Epithelial cell of proximal tubule (primary cell): ENCODE data around the gene SLC22A15. TPM values are rescaled to one million over a fixed set of nuclear protein-coding genes. Genes with fewer than 3 reads are reported as not detected.

Source experiments
- DNase-seq: peaks from one replicate; pipeline ENCODE4 v3.0.0-alpha.2; 2011; ENCODE audit warnings: low read depth
- H3K4me3 ChIP-seq: 2 replicates; pipeline ENCODE4 v1.5.1; 2011; ENCODE audit warnings: low read depth, mild to moderate bottlenecking, low read length
- total RNA-seq: library from RNA; depleted of rRNA; stranded (reverse); fragments of >200 nt; gene quantifications from 2 replicates; pipeline ENCODE4 v1.2.3, GENCODE V29; 2015
- TF ChIP-seq, protein P1 (sequence below): conservative IDR thresholded peaks from 2 replicates; pipeline ENCODE4 v1.5.1; 2012; ENCODE audit warnings: low read depth, mild to moderate bottlenecking, low read length

Gene SLC22A15
- total RNA-seq, 1 donor from 2014 or later = 2.6 TPM

DNA sequence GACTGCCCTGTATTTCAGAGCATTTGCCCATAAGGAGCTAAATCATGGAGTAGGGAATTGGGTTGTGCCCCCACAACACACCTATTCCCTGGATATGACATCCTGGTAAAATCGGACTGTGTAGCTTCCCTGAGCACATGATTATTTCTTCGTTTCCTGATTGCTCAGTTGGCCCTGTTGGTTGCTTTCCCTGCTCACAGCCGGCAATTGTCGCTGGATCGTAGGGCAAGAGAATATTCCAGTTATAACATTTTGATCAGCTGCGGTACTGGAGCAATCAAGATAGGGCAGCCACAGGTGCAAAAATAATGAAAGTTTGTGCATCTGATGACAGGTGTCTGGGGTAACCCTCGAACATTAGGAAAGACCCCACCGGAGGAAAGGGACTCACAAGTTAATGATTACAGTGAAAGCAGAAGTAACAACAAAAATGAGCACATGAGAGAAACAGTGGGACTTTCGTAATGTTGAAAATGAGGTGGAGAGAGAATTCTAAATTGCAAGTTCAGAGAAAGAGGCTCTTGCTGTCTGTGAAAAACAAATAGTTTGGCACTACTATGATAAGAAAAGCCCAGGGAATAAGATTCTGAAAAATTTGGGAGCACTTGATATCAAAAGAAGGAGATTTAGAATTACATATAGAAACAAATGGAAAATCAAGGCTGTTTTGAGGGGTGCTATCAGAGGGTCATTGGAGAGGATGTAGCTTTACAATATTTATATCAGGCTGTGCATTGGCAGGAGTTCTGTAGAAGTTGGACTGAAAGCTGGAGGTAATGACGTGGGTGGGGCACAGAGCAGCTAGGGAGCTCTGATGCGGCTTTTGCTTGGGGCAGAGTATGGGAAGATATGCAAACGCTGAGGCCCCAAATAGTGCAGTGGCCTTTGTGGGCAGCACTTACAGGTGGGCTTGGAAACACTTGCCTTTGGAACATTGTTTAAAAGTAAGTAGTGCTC is 134.5 kb downstream of the SLC22A15 start, which contains the start of gene MAB21L3:
MAB21L3 (plus strand) TSS at position 833 of the 957 bp plus-strand sequence. CDS start 1,217 bp downstream, outside the sequence.
- DNase-seq = peak; percentile 48

DNA sequence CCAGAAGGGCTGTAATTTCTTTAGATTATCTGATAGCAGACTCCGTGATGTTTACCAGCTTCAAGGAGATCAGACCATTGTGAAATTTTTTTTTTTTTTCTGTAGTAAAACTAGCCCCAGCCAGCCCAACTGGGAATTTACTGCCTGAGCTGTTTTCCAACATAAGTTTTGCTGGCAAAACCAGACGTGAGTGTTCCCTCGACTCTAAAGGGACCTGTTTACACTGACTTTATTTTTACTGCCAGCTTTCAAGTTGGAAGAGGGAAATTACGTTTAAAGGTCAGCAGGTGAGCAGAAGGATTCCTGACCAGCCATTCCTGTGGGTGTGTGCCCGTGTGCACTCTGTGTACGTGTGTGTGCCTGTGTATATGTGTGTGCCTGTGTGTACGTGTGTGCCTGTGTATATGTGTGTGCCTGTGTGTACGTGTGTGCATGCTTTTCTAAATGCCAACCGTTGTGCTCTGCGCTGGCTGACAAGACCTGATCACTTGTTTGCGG is 135.3 kb downstream of the SLC22A15 start:
- H3K4me3 ChIP-seq = no peak overlapping the region
- TF ChIP-seq, protein P1, sequence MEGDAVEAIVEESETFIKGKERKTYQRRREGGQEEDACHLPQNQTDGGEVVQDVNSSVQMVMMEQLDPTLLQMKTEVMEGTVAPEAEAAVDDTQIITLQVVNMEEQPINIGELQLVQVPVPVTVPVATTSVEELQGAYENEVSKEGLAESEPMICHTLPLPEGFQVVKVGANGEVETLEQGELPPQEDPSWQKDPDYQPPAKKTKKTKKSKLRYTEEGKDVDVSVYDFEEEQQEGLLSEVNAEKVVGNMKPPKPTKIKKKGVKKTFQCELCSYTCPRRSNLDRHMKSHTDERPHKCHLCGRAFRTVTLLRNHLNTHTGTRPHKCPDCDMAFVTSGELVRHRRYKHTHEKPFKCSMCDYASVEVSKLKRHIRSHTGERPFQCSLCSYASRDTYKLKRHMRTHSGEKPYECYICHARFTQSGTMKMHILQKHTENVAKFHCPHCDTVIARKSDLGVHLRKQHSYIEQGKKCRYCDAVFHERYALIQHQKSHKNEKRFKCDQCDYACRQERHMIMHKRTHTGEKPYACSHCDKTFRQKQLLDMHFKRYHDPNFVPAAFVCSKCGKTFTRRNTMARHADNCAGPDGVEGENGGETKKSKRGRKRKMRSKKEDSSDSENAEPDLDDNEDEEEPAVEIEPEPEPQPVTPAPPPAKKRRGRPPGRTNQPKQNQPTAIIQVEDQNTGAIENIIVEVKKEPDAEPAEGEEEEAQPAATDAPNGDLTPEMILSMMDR = no peak
- DNase-seq = no peak

More for the DNA sequence above, 134.5 kb downstream of the SLC22A15 start, which contains the start of gene MAB21L3:
- peak within 1 kb of the TSS; percentile 2 for H3K4me3 ChIP-seq
- TF ChIP-seq, protein P1 = no peak

DNA sequence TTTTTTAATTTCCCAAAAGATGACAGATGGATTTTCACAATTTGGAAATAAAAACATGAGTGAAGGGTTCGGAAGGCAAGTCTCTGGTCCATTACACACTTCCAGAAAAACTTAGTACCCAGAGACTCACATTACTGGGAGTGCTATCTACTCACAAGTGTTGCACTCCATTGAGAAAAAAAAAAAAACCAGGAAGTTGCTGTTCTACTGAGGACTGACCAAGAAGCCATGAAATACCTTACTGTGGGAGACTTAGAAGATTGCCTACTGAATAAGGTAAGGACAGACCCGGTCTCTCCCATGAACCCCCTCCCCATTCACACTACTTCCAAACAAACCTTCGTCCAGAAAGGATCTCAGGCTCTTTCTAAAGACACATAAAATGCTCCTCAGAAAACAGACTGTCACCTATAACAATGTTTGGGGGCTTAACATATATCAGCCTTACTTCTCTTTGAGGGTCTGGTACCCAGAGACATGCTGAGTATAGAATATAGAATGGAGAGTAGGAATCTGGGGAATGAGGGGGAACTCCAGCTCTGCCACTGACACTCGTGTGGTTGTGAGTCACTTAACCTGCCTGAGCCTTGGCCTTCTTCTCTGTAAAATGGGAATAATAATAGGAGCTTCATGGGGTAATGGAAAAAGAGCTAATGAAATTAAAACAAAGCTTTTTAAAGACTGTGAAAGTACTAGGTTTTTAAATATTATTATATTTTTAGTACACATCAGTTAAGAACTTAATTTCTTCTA is 136.3 kb downstream of the SLC22A15 start:
- no peak for DNase-seq
- TF ChIP-seq, protein P1 = no peak

DNA sequence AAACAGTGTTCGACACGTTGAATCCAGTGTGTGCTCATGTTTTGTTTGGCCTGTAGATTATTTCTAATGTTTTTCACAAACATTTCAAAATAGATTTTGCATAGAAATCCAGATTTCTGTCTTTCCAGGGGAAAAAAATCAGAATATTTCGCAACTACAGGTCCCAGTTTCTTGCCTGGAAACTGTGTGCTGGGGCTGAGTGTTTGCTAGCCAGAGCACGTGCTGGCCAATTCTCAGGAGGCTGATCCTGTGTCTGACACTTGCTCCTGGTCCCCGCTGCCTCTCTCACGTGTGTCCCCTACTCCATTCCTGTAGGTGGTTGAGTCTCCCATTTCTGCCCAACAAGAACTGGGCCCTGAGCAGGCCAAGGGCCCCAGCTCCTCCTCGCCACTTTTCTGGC is 137.3 kb downstream of the SLC22A15 start:
- TF ChIP-seq, protein P1 = no peak
- no peak overlapping the region for H3K4me3 ChIP-seq
- DNase-seq = no peak

More for the DNA sequence above, 136.3 kb downstream of the SLC22A15 start:
- no peak overlapping the region for H3K4me3 ChIP-seq

DNA sequence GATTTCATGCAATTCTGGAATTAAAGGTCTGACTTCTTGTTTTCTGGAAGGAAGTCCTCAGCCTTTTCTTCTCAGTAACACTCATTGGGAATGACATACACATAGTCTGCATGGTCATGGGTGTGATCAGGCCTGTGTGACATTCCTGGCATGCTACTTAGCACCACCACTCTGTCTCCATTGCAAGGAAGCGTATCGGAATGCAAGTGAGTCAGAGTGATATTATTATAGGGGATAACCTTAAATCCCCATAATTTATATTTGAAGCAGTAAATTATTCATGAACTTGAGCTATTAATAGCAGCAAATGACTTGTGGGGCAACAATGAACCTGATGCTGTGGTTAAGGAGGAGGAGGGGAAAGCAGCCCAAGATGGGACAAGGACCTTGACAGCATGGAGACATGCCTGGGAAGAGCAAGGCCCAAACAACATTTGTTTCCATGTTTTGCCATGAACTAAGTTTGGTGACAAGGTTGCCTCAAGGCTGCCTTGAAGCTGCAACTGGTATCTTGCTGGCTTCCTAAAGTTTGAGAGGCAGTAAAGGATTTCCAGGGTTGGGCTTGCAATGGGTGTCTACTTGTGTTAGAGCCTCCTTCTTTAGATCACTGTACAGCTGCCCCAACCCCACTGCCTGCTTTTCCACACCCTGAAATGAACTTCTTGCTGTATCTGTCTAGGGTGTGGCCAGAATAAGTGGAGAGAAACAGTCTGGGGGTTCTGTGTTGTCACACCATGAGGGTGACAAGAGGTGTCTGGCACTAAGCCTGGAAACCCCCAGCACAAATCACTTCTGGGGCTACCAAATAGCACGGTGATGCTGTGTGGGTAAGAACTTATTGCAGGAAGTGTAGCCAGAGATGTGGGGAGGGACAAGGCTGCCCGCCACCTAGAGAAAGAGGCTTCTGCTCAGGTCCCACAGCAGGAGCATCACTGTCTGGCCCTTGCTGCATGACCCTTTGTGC is 139.4 kb downstream of the SLC22A15 start:
- TF ChIP-seq, protein P1 = no peak
- DNase-seq = peak; percentile 98

DNA sequence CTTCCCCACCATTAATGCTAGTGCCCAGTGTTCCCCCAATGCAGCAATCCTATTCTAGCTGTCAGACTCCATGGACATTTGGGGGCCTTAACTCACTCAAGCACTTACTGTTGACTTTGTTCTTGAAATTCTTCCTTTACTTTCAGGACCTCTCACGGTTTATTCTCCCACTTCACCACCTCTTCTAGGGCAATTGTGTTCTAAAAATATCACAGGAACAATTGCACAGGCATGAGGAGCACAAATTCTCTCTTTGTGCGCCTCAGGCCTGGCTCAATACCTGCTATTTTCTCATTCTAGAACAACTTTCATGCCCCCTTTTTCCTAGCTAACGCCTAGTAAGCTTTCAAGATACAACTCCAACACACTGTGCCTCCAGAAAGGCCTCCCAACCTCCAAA is 142.2 kb downstream of the SLC22A15 start:
- TF ChIP-seq, protein P1 = no peak
- no peak for DNase-seq
- H3K4me3 ChIP-seq = no peak overlapping the region

More for the DNA sequence above, 139.4 kb downstream of the SLC22A15 start:
- H3K4me3 ChIP-seq = no peak overlapping the region
